Measurements from ENCODE around the gene OR13C9. TPM values are rescaled to one million over a fixed set of nuclear protein-coding genes. Genes with fewer than 3 reads are reported as not detected.
A peak's percentile ranks its signal among the peaks of the same experiment; 100 is the strongest.

OR13C9 gene
- total and polyA plus RNA-seq, 2 of the 13 experiments (the other 11 are each of a cell fraction or from before 2014, with no cell fraction given), result not detected

- no peaks in the 10 kb centered on the region for H3K79me2 ChIP-seq (ENCODE audit: insufficient read depth, low read length)
- no peak overlapping the region for H2AFZ ChIP-seq (ENCODE audit: low read length)
- 0% methylated on average over 1 of the region's 1 CpG for WGBS (ENCODE audit: low lambda C conversion rate)
- in situ Hi-C loops (cut with HindIII; ENCODE audit: extremely low pct_ligation_motif_present, low pct_unique_long_range_greater_than_20kb) (no loop called here), intact Hi-C loops (cut with micrococcal nuclease; ENCODE audit: unreplicated experiment) (no loop called here)
- FAIRE-seq (no peak), DNase-seq (ENCODE audit: low spot score) (no peak), ATAC-seq (no peak)
- ChIA-PET POLR2A (no interaction called here), CTCF (ENCODE audit: low intra/inter-chr PET ratio, low total read pairs) (no interaction called here)
- no peaks in the 10 kb centered on the region for H3K27me3 ChIP-seq (ENCODE audit: control insufficient read depth in 1 of 2, insufficient read depth in 2 of 2, low read length in 2 of 2)
- H4K20me1 ChIP-seq (ENCODE audit: insufficient read depth, low read length), result no peaks in the 10 kb centered on the region
- H3K4me1 ChIP-seq (ENCODE audit: insufficient read depth, low read length), result no peaks in the 10 kb centered on the region
- no peak overlapping the region for H3K4me2 ChIP-seq (ENCODE audit: low read depth, low read length)
- no peak overlapping the region for H3K9ac ChIP-seq (ENCODE audit: insufficient read depth, low read depth, low read length)
- H3K9me3 ChIP-seq (ENCODE audit: low read length), result no peaks in the 10 kb centered on the region
- H3K4me3 ChIP-seq (replicated peaks in 1 of 3; ENCODE audit: insufficient read depth in 1 of 3, low read depth in 2 of 3, low read length in 3 of 3), result no peak overlapping the region
- no peaks in the 10 kb centered on the region for H3K36me3 ChIP-seq (replicated peaks in 1 of 2; ENCODE audit: control insufficient read depth in 1 of 2, insufficient read depth in 2 of 2, low read length in 2 of 2)
- H3K27ac ChIP-seq (ENCODE audit: extremely low read length, insufficient read depth, low read length), result no peak overlapping the region
- BruUV-seq (replicated peaks), result no TSS peak
- TF ChIP-seq HOXA7 (CRISPR knock-in tag; IDR thresholded peaks at IDR 0.05), result no peak
- peak; percentile 20; the same call in 1 of the 2 replicates for TF ChIP-seq CEBPB (IDR thresholded peaks at IDR 0.05; ENCODE audit: borderline replicate concordance, low read depth, low read length)
Measured at GRCh38 chr9:104586496-104587180, 31.4 kb downstream of the OR13C9 start.

DNA sequence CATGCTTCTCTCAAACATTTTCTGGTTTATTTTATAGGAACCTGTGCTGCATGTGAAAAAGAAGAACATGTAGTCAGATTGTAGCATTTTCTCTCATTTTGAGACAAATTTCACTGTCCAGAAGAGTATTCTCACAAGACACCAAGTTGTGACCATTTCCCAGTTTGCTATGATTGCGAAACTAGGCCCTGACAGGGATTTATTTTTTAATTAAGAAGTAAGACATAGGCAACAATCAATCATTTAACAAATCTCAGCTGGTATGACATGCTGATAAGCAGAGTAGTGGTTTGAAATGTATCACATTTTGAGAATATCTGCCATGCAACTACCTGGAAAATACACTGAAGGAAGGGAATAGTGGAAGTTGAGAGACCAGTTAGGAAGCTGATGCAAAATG, 37.4 kb downstream of the OR13C9 start:
- DNase-seq (ENCODE audit: low spot score) (no peak), ATAC-seq (no peak), FAIRE-seq (no peak)
- H3K79me2 ChIP-seq (ENCODE audit: insufficient read depth, low read length), result no peaks in the 10 kb centered on the region
- no peaks in the 10 kb centered on the region for H3K4me1 ChIP-seq (ENCODE audit: insufficient read depth, low read length)
- ChIA-PET CTCF (ENCODE audit: low intra/inter-chr PET ratio, low total read pairs) (no interaction called here), POLR2A (no interaction called here)
- intact Hi-C loops (cut with micrococcal nuclease; ENCODE audit: unreplicated experiment), result no loop called here
- no peaks in the 10 kb centered on the region for H3K36me3 ChIP-seq (replicated peaks in 1 of 2; ENCODE audit: control insufficient read depth in 1 of 2, insufficient read depth in 2 of 2, low read length in 2 of 2)
- H3K27ac ChIP-seq (ENCODE audit: extremely low read length, insufficient read depth, low read length), result no peak overlapping the region
- H3K4me2 ChIP-seq (ENCODE audit: low read depth, low read length), result no peak overlapping the region
- no peaks in the 10 kb centered on the region for H4K20me1 ChIP-seq (ENCODE audit: insufficient read depth, low read length)
- whole genome bisulfite sequencing (ENCODE audit: low lambda C conversion rate), result 0% methylated on average over 1 of the region's 1 CpG
- H2AFZ ChIP-seq (ENCODE audit: low read length), result no peak overlapping the region
- no peak overlapping the region for H3K4me3 ChIP-seq (replicated peaks in 1 of 3; ENCODE audit: insufficient read depth in 1 of 3, low read depth in 2 of 3, low read length in 3 of 3)
- no peak overlapping the region for H3K9ac ChIP-seq (ENCODE audit: insufficient read depth, low read depth, low read length)
- no peaks in the 10 kb centered on the region for H3K27me3 ChIP-seq (ENCODE audit: control insufficient read depth in 1 of 2, insufficient read depth in 2 of 2, low read length in 2 of 2)
- TF ChIP-seq, protein P1, sequence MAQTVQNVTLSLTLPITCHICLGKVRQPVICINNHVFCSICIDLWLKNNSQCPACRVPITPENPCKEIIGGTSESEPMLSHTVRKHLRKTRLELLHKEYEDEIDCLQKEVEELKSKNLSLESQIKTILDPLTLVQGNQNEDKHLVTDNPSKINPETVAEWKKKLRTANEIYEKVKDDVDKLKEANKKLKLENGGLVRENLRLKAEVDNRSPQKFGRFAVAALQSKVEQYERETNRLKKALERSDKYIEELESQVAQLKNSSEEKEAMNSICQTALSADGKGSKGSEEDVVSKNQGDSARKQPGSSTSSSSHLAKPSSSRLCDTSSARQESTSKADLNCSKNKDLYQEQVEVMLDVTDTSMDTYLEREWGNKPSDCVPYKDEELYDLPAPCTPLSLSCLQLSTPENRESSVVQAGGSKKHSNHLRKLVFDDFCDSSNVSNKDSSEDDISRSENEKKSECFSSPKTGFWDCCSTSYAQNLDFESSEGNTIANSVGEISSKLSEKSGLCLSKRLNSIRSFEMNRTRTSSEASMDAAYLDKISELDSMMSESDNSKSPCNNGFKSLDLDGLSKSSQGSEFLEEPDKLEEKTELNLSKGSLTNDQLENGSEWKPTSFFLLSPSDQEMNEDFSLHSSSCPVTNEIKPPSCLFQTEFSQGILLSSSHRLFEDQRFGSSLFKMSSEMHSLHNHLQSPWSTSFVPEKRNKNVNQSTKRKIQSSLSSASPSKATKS (CRISPR knock-in tag; IDR thresholded peaks at IDR 0.05), result no peak
- TF ChIP-seq ZNF724P (CRISPR knock-in tag; IDR thresholded peaks at IDR 0.05; ENCODE audit: borderline replicate concordance), result no peak
- TF ChIP-seq ZNF766 (CRISPR knock-in tag; IDR thresholded peaks at IDR 0.05; ENCODE audit: borderline replicate concordance), result no peak
- TF ChIP-seq KLF16 (CRISPR knock-in tag; IDR thresholded peaks at IDR 0.05), result no peak
- no peak for TF ChIP-seq PRDM10 (CRISPR knock-in tag; IDR thresholded peaks at IDR 0.05; ENCODE audit: low read depth)
- TF ChIP-seq, protein P2, sequence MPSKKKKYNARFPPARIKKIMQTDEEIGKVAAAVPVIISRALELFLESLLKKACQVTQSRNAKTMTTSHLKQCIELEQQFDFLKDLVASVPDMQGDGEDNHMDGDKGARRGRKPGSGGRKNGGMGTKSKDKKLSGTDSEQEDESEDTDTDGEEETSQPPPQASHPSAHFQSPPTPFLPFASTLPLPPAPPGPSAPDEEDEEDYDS (CRISPR knock-in tag; IDR thresholded peaks at IDR 0.05), result no peak
- TF ChIP-seq HMG20A (CRISPR knock-in tag; IDR thresholded peaks at IDR 0.05; ENCODE audit: borderline replicate concordance), result no peak
- H3K9me3 ChIP-seq (ENCODE audit: low read length), result no peaks in the 10 kb centered on the region
- in situ Hi-C loops (cut with HindIII; ENCODE audit: extremely low pct_ligation_motif_present, low pct_unique_long_range_greater_than_20kb), result no loop called here
- no TSS peak for BruUV-seq (replicated peaks)

All from HepG2 (cell line).